ENCODE measurements around the gene PDZD8.

The PDZD8 gene

GRCh38 chr10:117275121-117275520 lies 100.1 kb downstream of the PDZD8 start:
- no peak for DNase-seq

DNA sequence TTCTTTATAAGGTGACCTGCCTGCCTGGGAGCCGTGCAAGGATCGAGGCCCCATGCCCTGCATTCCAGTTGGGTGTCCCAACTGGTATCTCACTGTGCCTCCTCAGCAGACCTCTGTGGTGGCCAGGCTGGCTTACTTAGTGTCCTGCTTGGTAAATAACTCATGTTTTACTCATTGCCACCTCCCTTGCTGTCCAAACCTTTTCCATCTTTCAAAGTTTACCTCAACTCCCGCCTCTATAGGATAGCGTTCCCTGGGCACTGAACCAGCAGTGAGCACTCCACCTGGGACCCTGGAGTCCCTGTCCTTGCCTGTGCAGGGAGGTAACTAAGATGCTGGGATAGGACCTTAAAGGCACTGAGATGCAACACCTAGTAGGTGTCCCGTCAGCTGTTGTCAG lies 100.7 kb downstream of the PDZD8 start:
- no peak for DNase-seq

- no peak for DNase-seq
Observed at GRCh38 chr10:117273980-117274379, 101.3 kb downstream of the PDZD8 start.

DNA sequence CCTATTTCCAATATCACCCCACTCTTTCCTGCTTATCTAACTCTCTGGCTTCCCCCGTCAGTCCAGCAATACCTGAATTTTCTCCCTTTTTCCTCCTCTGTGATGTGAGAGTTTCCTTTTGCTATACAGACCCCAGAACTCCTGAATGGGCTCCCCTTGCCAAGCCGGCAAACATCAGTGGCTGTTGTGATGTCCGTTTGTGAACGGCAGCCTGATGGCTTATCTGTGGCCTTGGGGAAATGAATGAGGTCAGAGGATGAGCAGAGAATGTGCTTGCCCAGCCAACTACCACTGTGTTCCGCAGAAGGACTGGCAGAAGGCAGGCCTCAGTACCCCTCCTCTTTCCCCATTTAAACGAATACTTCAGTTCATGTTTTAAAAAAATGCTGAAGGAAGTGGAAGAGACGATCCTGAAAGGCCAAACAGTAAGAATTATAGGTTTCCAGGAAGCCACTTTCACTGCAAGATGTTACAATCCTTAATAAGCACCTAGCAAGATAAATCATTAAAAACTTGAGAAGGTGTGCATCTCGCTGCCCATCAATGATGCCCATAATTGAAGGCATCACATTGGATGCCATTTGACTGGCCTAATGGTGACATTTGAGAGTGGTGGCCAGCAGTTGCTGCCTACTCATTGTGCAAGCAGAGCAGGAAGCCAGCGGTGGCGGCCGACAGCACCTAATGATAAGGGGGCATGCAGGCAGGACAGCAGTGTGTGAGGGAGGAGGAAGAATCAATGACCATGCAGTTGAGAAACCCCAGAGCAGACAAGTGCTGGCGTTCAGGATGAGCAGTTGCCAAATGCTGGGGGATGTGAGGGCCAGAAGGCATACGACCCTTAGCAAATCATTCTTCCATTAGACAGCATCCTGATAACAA lies 102.8 kb downstream of the PDZD8 start:
- no peak for DNase-seq

DNA sequence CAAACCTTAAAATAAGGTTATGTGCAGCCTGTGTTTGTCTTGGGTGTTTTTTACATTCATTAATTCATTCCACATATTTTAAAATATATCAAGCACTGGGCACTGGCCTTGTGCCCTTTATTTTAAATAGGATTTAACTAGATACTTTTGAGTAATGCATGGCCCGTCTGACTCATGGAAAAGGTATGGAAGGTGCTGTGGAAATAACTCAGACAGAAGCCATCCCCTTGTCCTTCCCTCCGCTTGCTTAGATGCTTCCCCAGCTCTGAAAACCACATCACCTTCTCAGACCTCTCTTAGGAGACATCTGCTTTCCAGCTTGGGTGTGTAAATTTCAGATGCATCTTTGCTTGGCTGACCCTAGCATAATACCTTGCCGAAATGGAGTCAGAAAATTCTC lies 103.8 kb downstream of the PDZD8 start:
- no peak for DNase-seq

DNA sequence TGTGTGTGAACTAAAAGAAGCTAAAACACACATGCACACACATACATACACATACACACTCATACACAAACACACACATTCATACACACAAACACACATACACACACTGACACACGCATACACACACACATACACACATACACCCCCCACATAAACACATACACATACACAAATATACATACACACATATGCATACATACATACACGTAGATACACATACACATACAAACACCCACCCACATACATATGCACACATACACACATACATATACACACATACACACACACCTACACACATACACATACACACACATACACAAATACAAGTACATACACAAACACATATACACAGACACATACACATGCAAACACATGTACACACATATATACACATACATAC lies 106.3 kb downstream of the PDZD8 start:
- DNase-seq, result no peak

DNA sequence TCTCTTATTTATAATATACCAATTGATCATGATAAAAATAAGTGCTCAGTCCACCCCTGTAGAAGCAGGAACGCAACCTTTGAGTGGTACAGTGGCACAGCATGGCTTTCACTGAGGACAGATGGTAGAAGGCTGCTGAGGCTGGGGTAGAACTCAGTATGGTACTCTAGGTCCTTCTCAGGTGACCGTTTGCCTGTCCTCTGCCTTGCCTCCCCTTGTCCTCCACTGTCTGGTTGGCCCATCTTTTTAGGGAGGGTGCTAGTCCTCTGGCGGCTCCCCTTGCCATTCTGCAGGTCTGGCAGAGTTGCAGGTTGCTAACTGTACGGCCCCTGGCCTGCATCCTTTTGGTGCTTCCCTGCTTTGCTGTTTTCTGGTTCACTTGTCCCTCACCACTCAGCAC lies 107.0 kb downstream of the PDZD8 start:
- no peak for DNase-seq

- no peak for DNase-seq
Observed at GRCh38 chr10:117266812-117267211, 108.4 kb downstream of the PDZD8 start.

GRCh38 chr10:117266400-117266799 lies 108.8 kb downstream of the PDZD8 start:
- DNase-seq, result no peak

DNA sequence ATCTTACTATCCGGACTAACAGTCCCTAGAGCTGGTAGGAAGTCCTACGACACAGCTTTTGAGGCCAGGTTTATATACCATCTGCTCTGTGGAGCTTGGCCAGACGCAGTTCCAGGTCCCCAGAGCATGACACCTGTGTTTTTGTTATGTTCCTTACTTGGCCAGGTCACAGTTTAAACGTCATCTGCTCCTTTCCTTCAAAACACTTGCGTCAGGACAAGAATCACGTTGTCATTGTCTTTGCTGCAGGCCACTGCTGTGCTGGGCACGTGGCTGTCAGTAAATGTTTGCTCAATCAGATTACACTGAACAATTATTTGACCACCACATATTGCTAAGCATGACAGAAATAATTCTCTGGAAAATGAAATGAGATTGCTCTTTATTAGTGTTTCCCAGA lies 110.5 kb downstream of the PDZD8 start:
- DNase-seq, result peak; percentile 57

- no peak for DNase-seq
Observed at GRCh38 chr10:117262903-117263293, 112.3 kb downstream of the PDZD8 start.

- DNase-seq, result no peak
Observed at GRCh38 chr10:117262291-117262902, 112.8 kb downstream of the PDZD8 start.

GRCh38 chr10:117261501-117261900 lies 113.7 kb downstream of the PDZD8 start:
- DNase-seq, result no peak

- DNase-seq, result no peak
Observed at GRCh38 chr10:117260084-117260483, 115.2 kb downstream of the PDZD8 start.

DNA sequence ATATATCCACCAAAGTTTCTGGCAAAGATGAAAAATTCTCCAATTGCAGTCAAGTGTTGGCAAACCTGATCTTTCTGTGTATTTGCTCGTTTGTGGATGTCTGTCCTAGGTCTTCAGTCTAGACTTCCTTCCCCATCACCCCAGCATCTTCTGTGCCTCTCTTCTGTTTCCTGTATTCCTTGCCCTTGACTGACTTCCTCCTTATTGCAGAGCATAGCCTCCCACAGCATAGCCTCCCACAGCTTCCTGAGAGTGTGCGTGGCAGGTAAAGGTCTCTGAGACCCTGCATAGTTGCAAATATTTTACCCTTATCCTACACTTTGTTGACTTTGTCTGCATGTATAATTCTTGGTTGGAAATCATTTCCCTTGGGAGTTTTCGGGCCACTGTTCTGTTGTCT lies 116.0 kb downstream of the PDZD8 start:
- DNase-seq, result no peak

GRCh38 chr10:117257721-117258120 lies 117.5 kb downstream of the PDZD8 start:
- DNase-seq, result no peak

DNA sequence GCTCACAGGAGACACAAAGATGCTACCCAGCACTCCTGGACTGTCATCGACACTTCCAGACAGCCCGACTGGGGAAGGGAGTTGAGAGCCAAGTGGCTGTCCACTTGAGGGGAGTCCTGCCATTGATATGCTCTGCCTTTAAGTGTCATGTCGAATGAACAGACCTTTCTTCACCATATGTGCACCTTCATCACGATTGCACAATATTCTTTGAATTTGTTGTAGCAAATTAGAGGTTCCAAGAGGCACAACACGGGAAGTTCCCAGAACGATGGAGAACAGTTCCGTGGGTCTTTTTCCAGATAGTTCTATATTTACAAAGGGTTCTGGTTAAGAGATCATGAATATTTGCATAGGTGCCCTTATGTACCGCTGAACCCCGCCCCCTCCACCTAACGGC lies 118.3 kb downstream of the PDZD8 start:
- no peak for DNase-seq

DNA sequence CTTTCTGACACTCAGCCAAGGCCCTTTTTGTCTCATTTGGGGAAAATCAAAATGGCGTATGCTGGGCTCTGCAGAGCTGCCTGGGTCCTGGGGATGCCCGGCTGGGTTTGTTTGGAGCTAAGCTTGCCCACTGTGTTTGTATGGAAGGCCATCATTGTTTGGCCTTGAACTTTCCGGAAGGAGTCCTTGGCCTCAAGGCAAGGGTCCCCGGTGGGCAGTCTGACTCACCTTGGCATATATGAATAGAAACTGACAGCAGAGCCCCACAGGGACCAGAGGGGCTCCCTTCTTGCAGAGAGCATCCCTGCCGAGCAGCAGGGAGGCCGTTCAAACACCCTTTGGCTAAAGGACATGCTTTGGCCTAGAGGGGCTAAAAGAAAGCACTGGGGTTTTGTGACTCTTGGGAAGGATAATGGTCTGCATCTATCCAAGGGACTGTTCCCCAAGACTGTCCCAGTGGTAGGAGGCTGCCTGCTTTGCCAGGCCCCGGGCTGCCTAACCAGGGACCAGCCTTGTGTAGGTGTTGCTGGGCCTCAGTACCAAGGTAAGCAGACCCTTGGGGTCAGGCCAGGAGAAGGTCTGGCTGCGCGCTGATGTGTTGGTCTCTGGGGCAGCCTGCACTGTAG lies 119.3 kb downstream of the PDZD8 start:
- no peak for DNase-seq

GRCh38 chr10:117254774-117255735 lies 120.2 kb downstream of the PDZD8 start:
- DNase-seq, result no peak

- no peak for DNase-seq
Observed at GRCh38 chr10:117254338-117254737, 120.9 kb downstream of the PDZD8 start.

DNA sequence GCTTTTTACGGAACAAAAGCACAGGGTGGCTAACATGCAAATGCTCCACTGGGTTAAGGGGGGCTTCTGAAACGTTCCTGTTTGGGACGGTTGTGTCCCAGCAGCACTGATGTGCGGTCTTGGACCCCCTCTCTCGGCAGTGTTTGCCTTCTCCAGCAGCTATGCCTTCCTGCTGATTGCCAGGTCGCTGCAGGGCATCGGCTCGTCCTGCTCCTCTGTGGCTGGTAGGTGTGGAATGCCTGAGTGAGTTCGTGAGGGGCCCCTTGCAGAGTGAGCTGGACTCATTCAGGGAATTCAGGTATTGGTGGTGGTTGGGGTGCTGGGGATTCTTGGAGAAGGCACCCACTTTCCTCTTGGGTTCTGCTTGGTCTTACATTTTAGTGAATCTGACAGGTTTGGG lies 121.3 kb downstream of the PDZD8 start:
- DNase-seq, result no peak

GRCh38 chr10:117250411-117250810 lies 124.8 kb downstream of the PDZD8 start:
- no peak for DNase-seq
